Peyer's patch (tissue), 4 donors: ENCODE measurements around the gene MRPS35.

Experiments
- POLR2A ChIP-seq, 2 donors: fragments of 450-650 bp; IDR thresholded peaks; one replicate each; pipeline ENCODE4 v1.5.1; 2017; ENCODE audit warnings: antibody characterized with exemption in 2 of 2, mild to moderate bottlenecking in 2 of 2, moderate library complexity in 2 of 2
- TF ChIP-seq, protein P1 (sequence below), 6 experiments: fragments of 450-650 bp in 4 of 6; fragments of 200-600 bp in 2 of 6; sonication (generic) in 1 of 6; IDR thresholded peaks; one replicate each; pipeline ENCODE4 v1.5.1; 2017 to 2019; ENCODE audit warnings: antibody characterized with exemption in 6 of 6, mild to moderate bottlenecking in 3 of 6, moderate library complexity in 1 of 6

GRCh38 chr12:27796128-27796527 lies 85.5 kb downstream of the MRPS35 start:
- TF ChIP-seq, protein P1, sequence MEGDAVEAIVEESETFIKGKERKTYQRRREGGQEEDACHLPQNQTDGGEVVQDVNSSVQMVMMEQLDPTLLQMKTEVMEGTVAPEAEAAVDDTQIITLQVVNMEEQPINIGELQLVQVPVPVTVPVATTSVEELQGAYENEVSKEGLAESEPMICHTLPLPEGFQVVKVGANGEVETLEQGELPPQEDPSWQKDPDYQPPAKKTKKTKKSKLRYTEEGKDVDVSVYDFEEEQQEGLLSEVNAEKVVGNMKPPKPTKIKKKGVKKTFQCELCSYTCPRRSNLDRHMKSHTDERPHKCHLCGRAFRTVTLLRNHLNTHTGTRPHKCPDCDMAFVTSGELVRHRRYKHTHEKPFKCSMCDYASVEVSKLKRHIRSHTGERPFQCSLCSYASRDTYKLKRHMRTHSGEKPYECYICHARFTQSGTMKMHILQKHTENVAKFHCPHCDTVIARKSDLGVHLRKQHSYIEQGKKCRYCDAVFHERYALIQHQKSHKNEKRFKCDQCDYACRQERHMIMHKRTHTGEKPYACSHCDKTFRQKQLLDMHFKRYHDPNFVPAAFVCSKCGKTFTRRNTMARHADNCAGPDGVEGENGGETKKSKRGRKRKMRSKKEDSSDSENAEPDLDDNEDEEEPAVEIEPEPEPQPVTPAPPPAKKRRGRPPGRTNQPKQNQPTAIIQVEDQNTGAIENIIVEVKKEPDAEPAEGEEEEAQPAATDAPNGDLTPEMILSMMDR (IDR thresholded peaks at IDR 0.05): no peak
- TF ChIP-seq POLR2A (IDR thresholded peaks at IDR 0.05): no peak
